Panc1 (cell line): ENCODE measurements around the gene STAP2. TPM values are rescaled to one million over a fixed set of nuclear protein-coding genes. Genes with fewer than 3 reads are reported as not detected.
A peak's percentile ranks its signal among the peaks of the same experiment; 100 is the strongest.

ENCODE experiments used
- ATAC-seq: fragments of 200-7000 bp; cut with Tn5 transposase; 2 replicates; pipeline ENCODE4 v1.9.1; 2020; ENCODE audit warnings: mild to moderate bottlenecking, moderate library complexity
- BruUV-seq: library from RNA; stranded (reverse); fragments of 400-500 nt; replicated peaks from 2 replicates; lab custom pipeline; 2021; lab: Mats Ljungman, UMichigan
- CTCF ChIA-PET: fragments of 300-600 bp; sonication (Branson Sonifier 250); formaldehyde crosslinking; loops from one replicate; lab custom pipeline; 2022; ENCODE audit warnings: antibody characterized with exemption; lab: Charles Lee
- POLR2A ChIA-PET: fragments of 300-600 bp; sonication (Branson Sonifier 250); formaldehyde crosslinking; loops from one replicate; lab custom pipeline; 2022; ENCODE audit warnings: antibody characterized with exemption; lab: Charles Lee
- DNase-seq: peaks from one replicate; pipeline ENCODE4 v3.0.0-alpha.2; 2010; ENCODE audit warnings: low read depth, low spot score
- H3K27ac ChIP-seq: 2 replicates; pipeline ENCODE4 v1.5.1; 2011; ENCODE audit warnings: mild to moderate bottlenecking, low read length, inconsistent platforms
- H3K27me3 ChIP-seq: fragments of 200-500 bp; sonication (Bioruptor generic); 2 replicates; pipeline ENCODE4 v1.6.0; 2014; ENCODE audit warnings: low read length, inconsistent platforms; ENCODE audit not compliant: control insufficient read depth, insufficient read depth
- H3K36me3 ChIP-seq: fragments of 200-500 bp; sonication (Bioruptor generic); 2 replicates; pipeline ENCODE4 v1.5.1; 2014; ENCODE audit warnings: inconsistent platforms, mild to moderate bottlenecking, low read length, moderate library complexity; ENCODE audit not compliant: control insufficient read depth, insufficient read depth
- H3K4me1 ChIP-seq: 2 replicates; pipeline ENCODE4 v1.5.1; 2011; ENCODE audit warnings: inconsistent platforms, mild to moderate bottlenecking, low read length, moderate library complexity; ENCODE audit not compliant: control insufficient read depth, insufficient read depth
- H3K4me3 ChIP-seq, 2 experiments: 2 replicates each; pipeline ENCODE4 v1.5.1; 2011 to 2012; ENCODE audit warnings: low read depth in 2 of 2, low read length in 2 of 2, mild to moderate bottlenecking in 2 of 2, inconsistent platforms in 1 of 2, moderate library complexity in 1 of 2
- H3K9me3 ChIP-seq: fragments of 200-500 bp; sonication (Bioruptor generic); 2 replicates; pipeline ENCODE4 v1.5.1; 2014; ENCODE audit warnings: low read depth, mild to moderate bottlenecking, inconsistent platforms, low read length, moderate library complexity; ENCODE audit not compliant: control insufficient read depth, insufficient read depth
- CTCF ChIP-seq: fragments of 450-650 bp; IDR thresholded peaks from 2 replicates; pipeline ENCODE4 v1.5.1; 2017; ENCODE audit warnings: mild to moderate bottlenecking
- POLR2AphosphoS5 ChIP-seq: IDR thresholded peaks from 2 replicates; pipeline ENCODE4 v1.6.1; 2012; ENCODE audit warnings: mild to moderate bottlenecking, low read depth, low read length, moderate library complexity
- REST ChIP-seq, 2 experiments: IDR thresholded peaks; 2 replicates each; pipeline ENCODE4 v1.6.1; 2011 to 2012; ENCODE audit warnings: low read depth in 2 of 2, control low read depth in 1 of 2, low read length in 1 of 2, mild to moderate bottlenecking in 1 of 2, moderate library complexity in 1 of 2; ENCODE audit not compliant: insufficient read depth in 1 of 2
- SIN3A ChIP-seq: IDR thresholded peaks from 2 replicates; pipeline ENCODE4 v1.6.1; 2012; ENCODE audit warnings: low read depth, mild to moderate bottlenecking, low read length, moderate library complexity, borderline replicate concordance; ENCODE audit not compliant: insufficient read depth
- TCF7L2 ChIP-seq: IDR thresholded peaks from 2 replicates; pipeline ENCODE4 v1.6.1; 2011; ENCODE audit warnings: mild to moderate bottlenecking, low read depth, low read length, inconsistent platforms
- in situ Hi-C: cut with HindIII; loops from 2 replicates; pipeline ENCODE4 v1.10.0; 2016; ENCODE audit warnings: low sequenced_read_pairs, low pct_unique_long_range_greater_than_20kb
- intact Hi-C: fragments of 100-400 bp; cut with micrococcal nuclease; formaldehyde crosslinking; loops from one replicate; pipeline ENCODE4 v1.10.0; 2022; ENCODE audit not compliant: unreplicated experiment
- total RNA-seq: library from RNA; stranded (reverse); gene quantifications from one replicate; pipeline ENCODE4 v1.2.1, GENCODE V29; 2021; ENCODE audit not compliant: unreplicated experiment

STAP2 gene
- total RNA-seq, 1 experiment from 2014 or later: 10.0 TPM

GRCh38 chr19:4284176-4284958 lies 54.3 kb downstream of the STAP2 start:
- H3K27me3 ChIP-seq: no peaks in the 10 kb centered on the region; the same call in 1 of the 2 replicates
- CTCF ChIA-PET: interaction anchor here (0.5 kb wide), 1 partner anchor 17 kb away, joined by 5 read pairs; no protein-coding TSS in a partner anchor
- POLR2A ChIA-PET: no interaction called here
- TF ChIP-seq CTCF (no peak), REST (IDR thresholded peaks at IDR 0.05; ENCODE audit: insufficient read depth in 1 of 2, low read depth in 2 of 2, low read length in 1 of 2) (no peak)
- no peaks in the 10 kb centered on the region for H3K36me3 ChIP-seq
- DNase-seq (no peak), ATAC-seq (peak; percentile 71)
- in situ Hi-C loops: no loop called here
- no TSS peak for BruUV-seq
- no peak overlapping the region for H3K4me3 ChIP-seq
- H3K9me3 ChIP-seq: no peaks in the 10 kb centered on the region
- intact Hi-C loops: no loop called here
- H3K27ac ChIP-seq: no peak overlapping the region
- H3K4me1 ChIP-seq: peaks cover 4% of the 10 kb centered on the region; the same call in 1 of the 2 replicates

- no TSS peak for BruUV-seq
- H3K9me3 ChIP-seq: no peaks in the 10 kb centered on the region
- DNase-seq: no peak
- CTCF ChIA-PET: no interaction called here
- H3K27me3 ChIP-seq: no peaks in the 10 kb centered on the region; the same call in 1 of the 2 replicates
- intact Hi-C loops (no loop called here), in situ Hi-C loops (no loop called here)
- peak overlapping the region; percentile 30 for H3K4me3 ChIP-seq
- POLR2A ChIA-PET: no interaction called here
- peaks cover 2% of the 10 kb centered on the region; the same call in 1 of the 2 replicates for H3K4me1 ChIP-seq
- no peak; the same call in 1 of the 2 replicates for ATAC-seq
- no peaks in the 10 kb centered on the region for H3K36me3 ChIP-seq
- H3K27ac ChIP-seq: no peak overlapping the region
- TF ChIP-seq CTCF (no peak), SIN3A (no peak), TCF7L2 (no peak), REST (IDR thresholded peaks at IDR 0.05; ENCODE audit: insufficient read depth in 1 of 2, low read depth in 2 of 2, low read length in 1 of 2) (no peak), POLR2AphosphoS5 (no peak)
These were observed 58.9 kb downstream of the STAP2 start for GRCh38 chr19:4279530-4280422.
